ENCODE measurements around the gene QPCTL. TPM values are rescaled to one million over a fixed set of nuclear protein-coding genes. Genes with fewer than 3 reads are reported as not detected.

Gene QPCTL
- total RNA-seq, 1 donor from 2014 or later: 21.8 TPM

DNA sequence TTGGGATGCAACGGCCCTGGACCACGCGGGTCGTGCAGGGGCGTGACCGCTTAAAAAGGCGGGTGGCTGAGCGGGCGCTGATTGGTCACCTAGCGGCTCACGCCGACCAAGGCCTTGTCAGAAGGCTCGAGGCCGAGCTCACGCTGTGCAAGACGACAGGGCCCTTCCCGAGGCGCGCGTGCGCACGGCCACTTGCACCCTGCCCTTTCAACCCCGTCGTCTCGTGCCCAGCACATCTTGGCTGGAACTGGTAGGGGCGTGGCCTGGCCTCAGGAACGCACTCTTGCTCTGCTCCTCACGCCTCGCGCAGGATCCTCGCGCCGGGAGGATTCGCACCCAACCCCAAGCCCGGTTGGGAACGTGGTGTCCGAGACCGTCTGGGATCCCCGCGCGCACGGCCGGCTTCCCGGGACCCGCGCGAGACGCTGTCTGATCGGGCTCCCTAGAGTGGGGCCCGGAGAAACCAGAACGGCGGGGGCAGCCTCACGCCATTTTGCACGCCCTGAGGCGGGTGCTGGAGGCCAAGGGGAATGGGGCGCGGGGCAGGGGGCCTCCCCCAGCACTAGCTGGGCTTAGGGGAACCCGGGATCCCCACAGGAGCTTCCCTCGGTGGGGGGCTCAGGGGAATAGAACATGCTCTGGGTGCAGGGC lies 40.8 kb downstream of the QPCTL start, which contains the start of gene MEIOSIN:
Gene MEIOSIN (plus strand): TSS at position 280 of the 651 bp plus-strand sequence. CDS start 1,938 bp downstream, outside the sequence.
- Histone ChIP-seq H3K36me3 (ENCODE audit: insufficient read depth, low read length) (no peaks in the 10 kb centered on the region), H3K4me3 (ENCODE audit: insufficient read depth, low read depth, low read length) (no peak within 1 kb of the TSS), H3K27ac (ENCODE audit: low read depth, low read length) (no peak within 1 kb of the TSS), H3K27me3 (ENCODE audit: insufficient read depth, low read length) (no peaks in the 10 kb centered on the region), H4K20me1 (ENCODE audit: insufficient read depth, low read length) (peaks cover 17% of the 10 kb centered on the region), H3K4me2 (ENCODE audit: low read length) (no peak within 1 kb of the TSS), H3K4me1 (ENCODE audit: insufficient read depth, low read length) (no peaks in the 10 kb centered on the region), H3K9ac (ENCODE audit: low read length) (no peak within 1 kb of the TSS), H3K79me2 (ENCODE audit: insufficient read depth, low read length) (peaks cover 24% of the 10 kb centered on the region), H2AFZ (ENCODE audit: low read depth, low read length) (no peak within 1 kb of the TSS), H3K9me3 (ENCODE audit: insufficient read depth, low read depth, low read length) (no peaks in the 10 kb centered on the region)
- TF ChIP-seq EZH2 (IDR thresholded peaks at IDR 0.05; ENCODE audit: insufficient read depth, low read length): no peak
- TF ChIP-seq, protein P1, sequence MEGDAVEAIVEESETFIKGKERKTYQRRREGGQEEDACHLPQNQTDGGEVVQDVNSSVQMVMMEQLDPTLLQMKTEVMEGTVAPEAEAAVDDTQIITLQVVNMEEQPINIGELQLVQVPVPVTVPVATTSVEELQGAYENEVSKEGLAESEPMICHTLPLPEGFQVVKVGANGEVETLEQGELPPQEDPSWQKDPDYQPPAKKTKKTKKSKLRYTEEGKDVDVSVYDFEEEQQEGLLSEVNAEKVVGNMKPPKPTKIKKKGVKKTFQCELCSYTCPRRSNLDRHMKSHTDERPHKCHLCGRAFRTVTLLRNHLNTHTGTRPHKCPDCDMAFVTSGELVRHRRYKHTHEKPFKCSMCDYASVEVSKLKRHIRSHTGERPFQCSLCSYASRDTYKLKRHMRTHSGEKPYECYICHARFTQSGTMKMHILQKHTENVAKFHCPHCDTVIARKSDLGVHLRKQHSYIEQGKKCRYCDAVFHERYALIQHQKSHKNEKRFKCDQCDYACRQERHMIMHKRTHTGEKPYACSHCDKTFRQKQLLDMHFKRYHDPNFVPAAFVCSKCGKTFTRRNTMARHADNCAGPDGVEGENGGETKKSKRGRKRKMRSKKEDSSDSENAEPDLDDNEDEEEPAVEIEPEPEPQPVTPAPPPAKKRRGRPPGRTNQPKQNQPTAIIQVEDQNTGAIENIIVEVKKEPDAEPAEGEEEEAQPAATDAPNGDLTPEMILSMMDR (IDR thresholded peaks at IDR 0.05; ENCODE audit: insufficient read depth, low read depth, low read length): no peak
- no peak within 1 kb of the TSS for H3K4me3 Mint-ChIP-seq (ENCODE audit: unreplicated experiment)
- no peak within 1 kb of the TSS for H3K27ac Mint-ChIP-seq (ENCODE audit: unreplicated experiment)
- H3K4me1 Mint-ChIP-seq (ENCODE audit: low read depth, unreplicated experiment): peaks cover 1% of the 10 kb centered on the region
- DNase-seq (ENCODE audit: low read depth): no peak
- FAIRE-seq: no peak
- H3K27me3 Mint-ChIP-seq (ENCODE audit: low read depth, unreplicated experiment): peaks cover 2% of the 10 kb centered on the region
- H3K36me3 Mint-ChIP-seq (ENCODE audit: low read depth, unreplicated experiment): peaks cover 2% of the 10 kb centered on the region
- H3K9me3 Mint-ChIP-seq (ENCODE audit: unreplicated experiment): no peaks in the 10 kb centered on the region

DNA sequence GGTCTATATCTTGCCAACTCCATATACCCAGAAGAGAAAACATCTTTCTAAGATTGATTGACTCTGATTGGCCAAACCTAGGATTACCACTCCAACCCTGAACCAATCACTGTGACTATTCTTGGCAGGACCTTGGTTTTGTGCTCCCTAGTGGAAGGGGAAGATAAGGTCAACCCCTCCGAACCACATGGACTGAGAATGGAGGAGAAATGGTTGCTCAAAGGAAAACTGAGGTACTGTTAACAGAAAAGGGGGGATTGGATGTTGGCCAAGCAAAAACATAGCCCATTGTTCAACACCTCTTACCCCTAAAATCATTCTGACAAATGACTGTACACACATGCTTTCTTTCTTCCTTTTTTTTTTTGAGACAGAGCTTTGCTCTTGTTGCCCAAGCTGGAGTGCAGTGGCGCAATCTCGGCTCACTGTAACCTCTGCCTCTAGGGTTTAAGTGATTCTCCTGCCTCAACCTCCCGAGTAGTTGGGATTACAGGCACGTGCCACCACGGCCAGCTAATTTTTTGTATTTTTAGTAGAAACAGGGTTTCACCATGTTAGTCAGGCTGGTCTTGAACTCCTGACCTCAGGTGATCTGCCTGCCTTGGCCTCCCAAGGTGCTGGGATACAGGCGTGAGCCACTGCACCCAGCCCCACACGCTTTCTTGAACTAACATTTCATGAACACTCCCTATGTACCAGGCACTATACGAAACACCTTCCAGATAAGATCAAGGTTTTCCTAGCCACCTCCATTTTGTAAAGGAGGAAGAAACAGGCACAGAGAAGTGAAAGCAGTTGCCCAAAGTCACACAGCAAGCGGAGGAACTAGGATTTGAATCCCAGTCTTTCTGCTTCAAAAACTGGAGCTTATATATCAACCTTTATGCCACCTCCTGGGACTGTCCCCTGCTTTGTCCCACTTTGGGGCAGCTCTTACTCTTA lies 47.3 kb downstream of the QPCTL start:
- no peak overlapping the region for H3K9ac ChIP-seq (ENCODE audit: low read length)
- FAIRE-seq (no peak), DNase-seq (ENCODE audit: low read depth) (no peak)
- no peak overlapping the region for H3K27ac ChIP-seq (ENCODE audit: low read depth, low read length)
- H3K4me2 ChIP-seq (ENCODE audit: low read length): no peak overlapping the region
- no peaks in the 10 kb centered on the region for H3K9me3 Mint-ChIP-seq (ENCODE audit: unreplicated experiment)
- H3K27me3 Mint-ChIP-seq (ENCODE audit: low read depth, unreplicated experiment): peaks cover 7% of the 10 kb centered on the region
- no peaks in the 10 kb centered on the region for H3K27me3 ChIP-seq (ENCODE audit: insufficient read depth, low read length)
- H3K79me2 ChIP-seq (ENCODE audit: insufficient read depth, low read length): no peaks in the 10 kb centered on the region
- H4K20me1 ChIP-seq (ENCODE audit: insufficient read depth, low read length): no peaks in the 10 kb centered on the region
- no peaks in the 10 kb centered on the region for H3K4me1 ChIP-seq (ENCODE audit: insufficient read depth, low read length)
- no peak overlapping the region for H3K27ac Mint-ChIP-seq (ENCODE audit: unreplicated experiment)
- H3K36me3 ChIP-seq (ENCODE audit: insufficient read depth, low read length): no peaks in the 10 kb centered on the region
- no peak overlapping the region for H3K4me3 Mint-ChIP-seq (ENCODE audit: unreplicated experiment)
- H3K36me3 Mint-ChIP-seq (ENCODE audit: low read depth, unreplicated experiment): no peaks in the 10 kb centered on the region
- TF ChIP-seq EZH2 (IDR thresholded peaks at IDR 0.05; ENCODE audit: insufficient read depth, low read length): no peak
- TF ChIP-seq, protein P1 (IDR thresholded peaks at IDR 0.05; ENCODE audit: insufficient read depth, low read depth, low read length): no peak
- no peaks in the 10 kb centered on the region for H3K4me1 Mint-ChIP-seq (ENCODE audit: low read depth, unreplicated experiment)
- H2AFZ ChIP-seq (ENCODE audit: low read depth, low read length): no peak overlapping the region
- H3K9me3 ChIP-seq (ENCODE audit: insufficient read depth, low read depth, low read length): no peaks in the 10 kb centered on the region
- H3K4me3 ChIP-seq (ENCODE audit: insufficient read depth, low read depth, low read length): no peak overlapping the region
